IPS DF 6.9 (cell line): ENCODE data around the gene IL15.
"Not testable (repeated sequence)": the region's sequence is repeated elsewhere in the genome, so short reads cannot be mapped to it uniquely, and the experiment has no call there.

ENCODE experiments used
- DNase-seq: peaks from one replicate; pipeline ENCODE4 v3.0.0-alpha.2; 2013; ENCODE audit warnings: low read depth, low spot score
- H3K27ac ChIP-seq: one replicate; pipeline ENCODE4 v1.5.1; 2013; ENCODE audit warnings: low read length, control low read depth
- H3K27me3 ChIP-seq: 2 replicates; pipeline ENCODE4 v1.6.1; 2013; ENCODE audit warnings: mild to moderate bottlenecking, low read length; ENCODE audit not compliant: control insufficient read depth, insufficient read depth
- H3K36me3 ChIP-seq: 2 replicates; pipeline ENCODE4 v1.6.1; 2013; ENCODE audit warnings: low read length; ENCODE audit not compliant: control insufficient read depth, insufficient read depth
- H3K4me1 ChIP-seq: 2 replicates; pipeline ENCODE4 v1.6.1; 2013; ENCODE audit warnings: low read length; ENCODE audit not compliant: control insufficient read depth, insufficient read depth
- H3K4me3 ChIP-seq: 2 replicates; pipeline ENCODE4 v1.5.1; 2013; ENCODE audit warnings: mild to moderate bottlenecking, low read length
- H3K9me3 ChIP-seq: 2 replicates; pipeline ENCODE4 v1.6.1; 2013; ENCODE audit warnings: low read length, inconsistent platforms; ENCODE audit not compliant: control insufficient read depth, insufficient read depth
- WGBS: extraction: QIAGEN DNeasy Blood & Tissue Kit; methylation state at CpG from one replicate; pipeline ENCODE4 v1.1.7; 2013; ENCODE audit warnings: mixed read lengths, missing lambda C conversion rate; ENCODE audit not compliant: insufficient read length, insufficient coverage; 5-methylcytosine and 5-hydroxymethylcytosine counted together

Gene IL15

GRCh38 chr4:141719585-141719984, 83.2 kb downstream of the IL15 start:
- H3K36me3 ChIP-seq = no peaks in the 10 kb centered on the region
- H3K4me1 ChIP-seq = no peaks in the 10 kb centered on the region
- no peak for DNase-seq
- WGBS = no CpG with 5 or more reads among the region's 1 CpG
- no peaks in the 10 kb centered on the region for H3K27me3 ChIP-seq
- no peak overlapping the region for H3K4me3 ChIP-seq
- H3K27ac ChIP-seq = no peak overlapping the region
- H3K9me3 ChIP-seq = no peaks in the 10 kb centered on the region

GRCh38 chr4:141721174-141721573, 84.8 kb downstream of the IL15 start:
- no peak overlapping the region for H3K27ac ChIP-seq

GRCh38 chr4:141724646-141725045, 88.3 kb downstream of the IL15 start:
- Histone ChIP-seq H3K9me3 (no peaks in the 10 kb centered on the region), H3K36me3 (no peaks in the 10 kb centered on the region), H3K4me3 (no peak overlapping the region), H3K27me3 (no peaks in the 10 kb centered on the region), H3K27ac (no peak overlapping the region), H3K4me1 (no peaks in the 10 kb centered on the region)
- no peak for DNase-seq

More at GRCh38 chr4:141721174-141721573, 84.8 kb downstream of the IL15 start:
- DNase-seq = no peak
- H3K4me1 ChIP-seq = no peaks in the 10 kb centered on the region
- no peaks in the 10 kb centered on the region for H3K9me3 ChIP-seq
- no peak overlapping the region for H3K4me3 ChIP-seq
- no peaks in the 10 kb centered on the region for H3K36me3 ChIP-seq
- H3K27me3 ChIP-seq = no peaks in the 10 kb centered on the region

DNA sequence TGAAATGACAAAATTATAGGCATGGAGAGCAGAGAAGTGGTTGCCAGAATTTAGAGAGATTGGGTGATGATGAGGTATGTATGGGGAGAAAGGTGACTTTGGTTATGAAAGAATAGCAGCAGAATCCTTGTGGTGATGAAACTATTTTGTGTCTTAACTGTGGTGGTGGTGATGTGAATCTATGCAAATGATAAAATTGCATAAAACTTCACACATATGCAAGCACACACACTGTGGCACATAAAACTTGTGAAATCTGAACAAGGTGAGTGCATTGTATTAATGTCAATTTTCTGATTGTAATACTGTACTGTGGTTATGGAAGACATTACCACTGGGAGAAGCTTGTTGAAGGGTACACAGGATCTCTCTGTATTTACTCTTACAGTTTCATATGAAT, 91.0 kb downstream of the IL15 start:
- Histone ChIP-seq H3K4me3 (no peak overlapping the region), H3K9me3 (no peaks in the 10 kb centered on the region), H3K27me3 (no peaks in the 10 kb centered on the region), H3K36me3 (no peaks in the 10 kb centered on the region), H3K27ac (no peak overlapping the region), H3K4me1 (no peaks in the 10 kb centered on the region)
- no peak for DNase-seq

- Histone ChIP-seq H3K27ac (no peak overlapping the region), H3K27me3 (no peaks in the 10 kb centered on the region), H3K9me3 (no peaks in the 10 kb centered on the region), H3K4me1 (no peaks in the 10 kb centered on the region), H3K36me3 (no peaks in the 10 kb centered on the region), H3K4me3 (no peak overlapping the region)
- DNase-seq = no peak
Measured at GRCh38 chr4:141730805-141731204, 94.4 kb downstream of the IL15 start.

GRCh38 chr4:141731481-141731880, 95.1 kb downstream of the IL15 start:
- Histone ChIP-seq H3K4me3 (no peak overlapping the region), H3K27me3 (no peaks in the 10 kb centered on the region), H3K36me3 (no peaks in the 10 kb centered on the region), H3K9me3 (no peaks in the 10 kb centered on the region), H3K27ac (no peak overlapping the region), H3K4me1 (no peaks in the 10 kb centered on the region)
- WGBS = no CpG with 5 or more reads among the region's 4 CpGs
- no peak for DNase-seq

DNA sequence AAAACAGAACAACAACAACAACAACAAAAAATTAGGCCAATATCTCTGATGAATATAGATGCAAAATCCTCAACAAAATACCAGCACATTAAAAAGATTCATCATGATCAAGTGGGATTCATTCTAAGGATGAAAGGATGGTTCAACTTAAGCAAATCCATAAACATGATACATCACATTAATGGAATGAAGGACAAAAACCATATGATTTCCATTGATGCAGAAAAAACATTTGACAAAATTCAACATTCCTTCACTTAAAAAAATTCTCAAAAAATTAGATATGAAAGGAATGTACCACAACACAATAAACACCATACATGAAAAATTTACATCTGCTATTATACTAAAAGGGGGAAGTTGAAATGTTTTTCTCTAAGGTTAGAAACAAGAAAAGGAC, 103.3 kb downstream of the IL15 start:
- no peaks in the 10 kb centered on the region for H3K9me3 ChIP-seq
- no peak overlapping the region for H3K27ac ChIP-seq
- no peak overlapping the region for H3K4me3 ChIP-seq
- no peaks in the 10 kb centered on the region for H3K27me3 ChIP-seq
- no peaks in the 10 kb centered on the region for H3K36me3 ChIP-seq
- DNase-seq = no peak
- no peaks in the 10 kb centered on the region for H3K4me1 ChIP-seq

- WGBS = no CpG with 5 or more reads among the region's 1 CpG
- no peak overlapping the region for H3K4me3 ChIP-seq
- DNase-seq = no peak
- H3K9me3 ChIP-seq = no peaks in the 10 kb centered on the region
- H3K36me3 ChIP-seq = no peaks in the 10 kb centered on the region
- H3K27me3 ChIP-seq = no peaks in the 10 kb centered on the region
- H3K4me1 ChIP-seq = no peaks in the 10 kb centered on the region
- no peak overlapping the region for H3K27ac ChIP-seq
Measured at GRCh38 chr4:141746026-141746425, 109.6 kb downstream of the IL15 start.

DNA sequence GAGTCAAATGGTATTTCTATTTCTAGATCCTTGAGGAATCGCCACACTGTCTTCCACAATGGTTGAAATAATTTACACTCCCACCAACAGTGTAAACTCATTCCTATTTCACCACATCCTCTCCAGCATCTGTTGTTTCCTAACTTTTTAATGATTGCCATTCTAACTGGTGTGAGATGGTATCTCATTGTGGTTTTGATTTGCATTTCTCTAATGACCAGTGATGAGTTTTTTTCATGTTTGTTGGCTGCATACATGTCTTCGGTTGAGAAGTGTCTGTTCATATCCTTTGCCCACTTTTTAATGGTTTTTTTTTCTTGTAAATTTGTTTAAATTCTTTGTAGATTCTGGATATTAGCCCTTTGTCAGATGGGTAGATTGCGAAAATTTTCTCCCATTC, 115.4 kb downstream of the IL15 start:
- H3K36me3 ChIP-seq, H3K27me3 ChIP-seq, H3K4me1 ChIP-seq, H3K4me3 ChIP-seq, DNase-seq, H3K27ac ChIP-seq, H3K9me3 ChIP-seq: not testable (repeated sequence)
- WGBS = no CpG with 5 or more reads among the region's 3 CpGs

DNA sequence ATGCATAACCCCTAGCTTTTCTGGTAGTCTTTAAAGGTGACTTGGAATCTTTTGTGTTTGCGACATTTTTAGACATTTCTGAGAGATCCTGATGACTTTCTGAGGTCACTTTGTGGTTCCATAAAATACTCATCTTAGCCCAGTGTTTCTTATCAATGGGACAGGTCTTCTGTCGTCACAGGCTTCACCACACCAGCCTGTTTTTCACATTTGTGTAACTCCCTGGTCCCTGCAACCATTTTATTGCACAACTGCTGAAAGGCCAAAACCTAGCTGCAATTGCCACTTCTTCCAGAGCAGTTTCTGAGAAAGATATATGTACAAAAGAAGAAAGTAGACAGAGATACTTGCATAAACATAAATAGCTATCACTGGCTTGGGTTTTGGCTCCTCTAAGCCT, 120.9 kb downstream of the IL15 start:
- no CpG with 5 or more reads among the region's 2 CpGs for WGBS
- DNase-seq = no peak
- no peaks in the 10 kb centered on the region for H3K27me3 ChIP-seq

GRCh38 chr4:141759796-141760425, 123.5 kb downstream of the IL15 start:
- no peak for DNase-seq
- WGBS = no CpG with 5 or more reads among the region's 1 CpG

More for the DNA sequence above, 120.9 kb downstream of the IL15 start:
- Histone ChIP-seq H3K4me1 (0 out of 2 replicates have a peak, but pooled peaks cover 1% of the 10 kb centered on the region), H3K36me3 (no peaks in the 10 kb centered on the region), H3K27ac (no peak overlapping the region), H3K4me3 (no peak overlapping the region), H3K9me3 (no peaks in the 10 kb centered on the region)

More at GRCh38 chr4:141759796-141760425, 123.5 kb downstream of the IL15 start:
- H3K27me3 ChIP-seq = no peaks in the 10 kb centered on the region
- 0 out of 2 replicates have a peak, but pooled peaks cover 1% of the 10 kb centered on the region for H3K4me1 ChIP-seq
- no peaks in the 10 kb centered on the region for H3K36me3 ChIP-seq
- no peak overlapping the region for H3K4me3 ChIP-seq
- H3K9me3 ChIP-seq = no peaks in the 10 kb centered on the region
- no peak overlapping the region for H3K27ac ChIP-seq
